GM23248 (cell line): ENCODE data around the gene ZNRD2. TPM values are rescaled to one million over a fixed set of nuclear protein-coding genes. Genes with fewer than 3 reads are reported as not detected.

ENCODE experiments used
- DNase-seq: peaks from one replicate; pipeline ENCODE4 v3.0.0-alpha.2; 2015
- H2AFZ ChIP-seq: fragments of 200-600 bp; sonication (generic); 2 replicates; pipeline ENCODE4 v1.6.1; 2016; ENCODE audit warnings: antibody characterized with exemption
- H3F3A ChIP-seq: fragments of 200-600 bp; sonication (generic); 2 replicates; pipeline ENCODE4 v1.6.1; 2016; ENCODE audit warnings: mild to moderate bottlenecking, antibody characterized with exemption, mixed run types; ENCODE audit not compliant: insufficient read depth
- H3K27ac ChIP-seq: fragments of 200-600 bp; sonication (generic); 2 replicates; pipeline ENCODE4 v1.5.1; 2016; ENCODE audit warnings: mild to moderate bottlenecking
- H3K27me3 ChIP-seq: fragments of 200-600 bp; sonication (generic); replicated peaks from 2 replicates; pipeline ENCODE4 v1.6.1; 2016; ENCODE audit warnings: mild to moderate bottlenecking; ENCODE audit not compliant: insufficient read depth
- H3K36me3 ChIP-seq: fragments of 200-600 bp; sonication (generic); 2 replicates; pipeline ENCODE4 v1.6.1; 2016; ENCODE audit warnings: low read depth, mild to moderate bottlenecking
- H3K4me1 ChIP-seq: fragments of 200-600 bp; sonication (generic); 2 replicates; pipeline ENCODE4 v1.6.1; 2016; ENCODE audit warnings: mild to moderate bottlenecking; ENCODE audit not compliant: insufficient read depth
- H3K4me2 ChIP-seq: fragments of 200-600 bp; sonication (generic); one replicate; pipeline ENCODE4 v1.6.1; 2016; ENCODE audit warnings: mild to moderate bottlenecking; ENCODE audit not compliant: unreplicated experiment
- H3K4me3 ChIP-seq: fragments of 200-600 bp; sonication (generic); 2 replicates; pipeline ENCODE4 v1.5.1; 2016; ENCODE audit warnings: mild to moderate bottlenecking
- H3K79me2 ChIP-seq: fragments of 200-600 bp; sonication (generic); 2 replicates; pipeline ENCODE4 v1.6.1; 2016; ENCODE audit warnings: mild to moderate bottlenecking; ENCODE audit not compliant: insufficient read depth
- H3K9ac ChIP-seq: fragments of 200-600 bp; sonication (generic); 2 replicates; pipeline ENCODE4 v1.6.1; 2016; ENCODE audit warnings: mild to moderate bottlenecking
- H3K9me2 ChIP-seq: fragments of 200-600 bp; sonication (generic); 2 replicates; pipeline ENCODE4 v1.6.1; 2016; ENCODE audit warnings: mixed run types, mild to moderate bottlenecking, moderate library complexity; ENCODE audit not compliant: insufficient read depth
- H3K9me3 ChIP-seq: fragments of 200-600 bp; sonication (generic); one replicate; pipeline ENCODE4 v1.6.1; 2017; ENCODE audit warnings: low read depth
- H4K20me1 ChIP-seq: fragments of 200-600 bp; sonication (generic); 2 replicates; pipeline ENCODE4 v1.6.0; 2016; ENCODE audit not compliant: insufficient read depth
- EZH2 ChIP-seq: fragments of 200-600 bp; sonication (generic); IDR thresholded peaks from 2 replicates; pipeline ENCODE4 v1.6.1; 2018; ENCODE audit warnings: antibody characterized with exemption, mild to moderate bottlenecking; ENCODE audit not compliant: insufficient read depth, poor library complexity, severe bottlenecking
- EZH2phosphoT487 ChIP-seq: fragments of 200-600 bp; sonication (generic); IDR thresholded peaks from 2 replicates; pipeline ENCODE4 v1.6.1; 2018; ENCODE audit warnings: antibody characterized with exemption, moderate library complexity, mild to moderate bottlenecking, low read depth; ENCODE audit not compliant: insufficient read depth
- WGBS, 2 experiments: methylation state at CpG; one replicate each; pipeline ENCODE4 v1.1.6; 2015 to 2017; ENCODE audit warnings: low lambda C conversion rate in 2 of 2, low coverage in 1 of 2; ENCODE audit errors: missing lambda C conversion rate in 2 of 2; 5-methylcytosine and 5-hydroxymethylcytosine counted together
- in situ Hi-C: fragments of 300-500 bp; cut with MboI; formaldehyde crosslinking; loops from 2 replicates; pipeline ENCODE4 v1.15.0; 2020
- polyA plus RNA-seq: library from polyadenylated mRNA; unstranded; fragments of >200 nt; fragmentation: Nextera tagmentation; extraction: Ambion mirVana; gene quantifications from 2 replicates; pipeline ENCODE4 v1.2.1, GENCODE V29; 2016
- total RNA-seq: library from RNA; depleted of rRNA; stranded (reverse); fragments of >200 nt; shearing (Covaris generic); gene quantifications from 2 replicates; pipeline ENCODE4 v1.2.3, GENCODE V29; 2014

Gene ZNRD2
- total and polyA plus RNA-seq, 2 experiments from 2014 or later, result 54.5 to 74.9 TPM

DNA sequence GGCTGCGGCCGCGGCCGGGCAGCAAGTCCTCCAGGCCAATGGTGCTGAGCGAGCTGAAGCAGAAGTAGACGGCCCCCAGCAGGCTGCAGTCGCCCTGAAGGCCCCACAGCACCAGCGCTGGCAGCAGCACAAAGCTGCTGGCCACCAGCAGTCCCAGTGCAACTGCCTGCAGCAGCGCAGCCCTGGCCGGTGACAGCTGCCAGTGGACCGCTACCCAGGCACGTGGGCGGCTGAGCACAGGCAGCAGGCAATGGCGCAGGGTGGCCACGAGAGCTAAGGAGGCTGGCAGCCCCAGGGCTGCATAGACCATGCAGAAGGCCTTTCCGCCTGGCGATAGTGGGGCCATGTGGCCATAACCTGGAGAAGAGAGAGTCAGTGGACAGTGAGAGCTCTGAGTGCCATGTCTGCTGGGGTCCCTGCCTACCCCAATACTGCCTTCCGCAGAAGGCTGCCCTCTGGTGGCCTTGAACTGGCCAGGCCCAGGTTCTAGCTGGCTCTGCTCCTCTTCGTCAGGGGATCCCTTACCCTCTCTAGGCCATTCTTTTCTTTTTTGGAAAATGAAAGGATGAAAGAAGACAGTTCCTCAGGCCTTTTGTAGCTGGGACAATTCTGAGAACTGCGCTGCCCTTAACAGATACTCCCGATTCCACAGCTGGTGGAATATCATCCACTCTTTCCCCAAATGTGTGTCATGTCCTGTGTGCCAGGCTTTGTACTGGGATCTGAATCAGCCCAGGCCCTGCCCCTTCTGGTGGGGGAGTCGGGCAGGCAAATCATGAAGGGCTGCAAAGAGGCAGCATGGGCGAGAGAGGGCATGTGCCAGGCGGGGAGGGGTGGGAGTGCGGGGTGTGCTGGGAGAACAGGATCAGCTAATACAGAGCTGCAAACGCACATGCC is 23.5 kb downstream of the ZNRD2 start:
- H4K20me1 ChIP-seq, result no peaks in the 10 kb centered on the region
- TF ChIP-seq EZH2phosphoT487 (no peak), EZH2 (no peak)
- H3K4me3 ChIP-seq, result no peak overlapping the region
- peaks cover 14% of the 10 kb centered on the region for H3F3A ChIP-seq
- H3K79me2 ChIP-seq, result no peaks in the 10 kb centered on the region
- WGBS, 2 experiments, result 85 to 86% methylated on average over 25 to 26 of the region's 26 CpGs
- DNase-seq, result no peak
- no peaks in the 10 kb centered on the region for H3K9me3 ChIP-seq
- no peaks in the 10 kb centered on the region for H3K27me3 ChIP-seq
- 0 out of 2 replicates have a peak, but pooled peaks cover 6% of the 10 kb centered on the region for H3K36me3 ChIP-seq
- no peaks in the 10 kb centered on the region for H3K9me2 ChIP-seq
- no peak overlapping the region for H3K9ac ChIP-seq
- no peaks in the 10 kb centered on the region for H3K4me1 ChIP-seq
- no peak overlapping the region for H3K4me2 ChIP-seq
- in situ Hi-C loops, result no loop called here
- H2AFZ ChIP-seq, result no peak overlapping the region
- no peak overlapping the region for H3K27ac ChIP-seq

DNA sequence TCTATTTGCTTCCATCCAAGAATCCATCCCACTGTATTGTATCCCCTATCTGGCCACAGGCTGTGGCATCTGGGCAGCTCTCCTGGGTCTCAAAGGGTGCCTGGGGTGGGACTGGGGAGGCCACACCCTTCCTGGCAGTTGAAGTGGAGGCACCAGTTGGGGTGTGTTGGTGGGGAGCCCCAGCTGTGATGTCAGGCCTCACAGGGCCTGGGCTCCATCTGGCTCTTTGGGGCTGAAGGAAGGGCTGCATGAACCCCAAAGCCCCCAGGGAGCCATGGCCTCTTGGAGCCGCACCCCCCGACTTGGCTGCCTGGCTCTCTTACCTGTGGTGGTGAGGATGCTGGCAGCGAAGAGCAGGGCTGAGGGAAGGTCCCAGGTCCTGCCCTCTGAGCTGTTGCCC is 24.9 kb downstream of the ZNRD2 start:
- no peaks in the 10 kb centered on the region for H3K27me3 ChIP-seq

GRCh38 chr11:65595543-65596281 is 25.4 kb downstream of the ZNRD2 start, which contains the start of gene KCNK7:
Gene KCNK7, minus strand, starts transcription at chr11:65595800. Its CDS starts 28 bp downstream, at chr11:65595772.
- no peak within 1 kb of the TSS for H3K27ac ChIP-seq
- H3K4me3 ChIP-seq, result no peak within 1 kb of the TSS
- H3K4me1 ChIP-seq, result no peaks in the 10 kb centered on the region
- no peaks in the 10 kb centered on the region for H3K9me2 ChIP-seq
- H3K36me3 ChIP-seq, result 0 out of 2 replicates have a peak, but pooled peaks cover under 1% of the 10 kb centered on the region
- H2AFZ ChIP-seq, result no peak within 1 kb of the TSS
- H3K9me3 ChIP-seq, result no peaks in the 10 kb centered on the region
- TF ChIP-seq EZH2phosphoT487 (no peak), EZH2 (no peak)
- no peak within 1 kb of the TSS for H3K4me2 ChIP-seq
- H3F3A ChIP-seq, result peaks cover 12% of the 10 kb centered on the region
- no peaks in the 10 kb centered on the region for H3K79me2 ChIP-seq
- DNase-seq, result no peak
- H3K9ac ChIP-seq, result no peak within 1 kb of the TSS
- H4K20me1 ChIP-seq, result no peaks in the 10 kb centered on the region
- H3K27me3 ChIP-seq, result no peaks in the 10 kb centered on the region
- 61 to 80% methylated on average over 10 of the region's 12 CpGs for WGBS, 2 experiments
- in situ Hi-C loops, result no loop called here

More for the DNA sequence above, 24.9 kb downstream of the ZNRD2 start:
- Histone ChIP-seq H3K79me2 (no peaks in the 10 kb centered on the region), H3K4me1 (no peaks in the 10 kb centered on the region), H3K4me3 (no peak overlapping the region), H3F3A (peaks cover 14% of the 10 kb centered on the region), H3K9me3 (no peaks in the 10 kb centered on the region), H3K27ac (no peak overlapping the region), H3K36me3 (0 out of 2 replicates have a peak, but pooled peaks cover 6% of the 10 kb centered on the region), H2AFZ (no peak overlapping the region), H4K20me1 (no peaks in the 10 kb centered on the region), H3K9ac (no peak overlapping the region), H3K9me2 (no peaks in the 10 kb centered on the region), H3K4me2 (no peak overlapping the region)
- DNase-seq, result no peak
- TF ChIP-seq EZH2phosphoT487, result no peak
- no peak for TF ChIP-seq EZH2
- 42 to 48% methylated on average over 3 of the region's 3 CpGs for WGBS, 2 experiments
- in situ Hi-C loops, result no loop called here

DNA sequence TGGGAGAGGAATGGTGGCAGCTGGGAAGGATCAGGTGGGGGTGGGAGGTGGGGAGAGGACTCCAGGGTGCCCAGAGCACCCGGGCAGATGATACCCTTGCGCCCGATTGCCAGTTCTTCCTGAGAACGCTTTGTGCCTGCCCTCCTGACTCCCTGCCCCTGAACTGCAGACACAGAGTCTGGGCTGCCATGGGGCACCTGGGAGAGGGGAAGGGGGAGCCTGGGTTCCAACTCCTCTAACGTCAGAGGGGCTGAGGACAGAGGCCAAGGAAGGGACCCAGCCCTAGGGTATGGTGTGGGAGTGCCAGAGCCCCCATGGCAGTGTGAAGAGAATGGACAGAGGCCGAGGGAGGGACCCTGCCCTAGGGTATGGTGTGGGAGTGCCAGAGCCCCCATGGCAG is 26.2 kb downstream of the ZNRD2 start:
- DNase-seq, result no peak
- H3K27me3 ChIP-seq, result no peaks in the 10 kb centered on the region
- no peak overlapping the region for H3K27ac ChIP-seq
- no peaks in the 10 kb centered on the region for H3K9me3 ChIP-seq
- H3K4me1 ChIP-seq, result no peaks in the 10 kb centered on the region
- H3K4me2 ChIP-seq, result no peak overlapping the region
- TF ChIP-seq EZH2phosphoT487, result no peak
- TF ChIP-seq EZH2, result no peak
- no peak overlapping the region for H3K4me3 ChIP-seq
- H3F3A ChIP-seq, result peaks cover 9% of the 10 kb centered on the region; the same call in 1 of the 2 replicates
- no peaks in the 10 kb centered on the region for H3K79me2 ChIP-seq
- no peak overlapping the region for H3K9ac ChIP-seq
- in situ Hi-C loops, result no loop called here
- H2AFZ ChIP-seq, result no peak overlapping the region
- H4K20me1 ChIP-seq, result no peaks in the 10 kb centered on the region
- WGBS, 2 experiments, result 41 to 61% methylated on average over 3 to 6 of the region's 6 CpGs
- H3K36me3 ChIP-seq, result no peaks in the 10 kb centered on the region
- no peaks in the 10 kb centered on the region for H3K9me2 ChIP-seq
